ENCODE data around the gene L1CAM. TPM values are rescaled to one million over a fixed set of nuclear protein-coding genes. Genes with fewer than 3 reads are reported as not detected.

L1CAM gene
- total and polyA plus RNA-seq, 11 donors, result 0.99 to 11.0 (median 2.4) TPM

DNA sequence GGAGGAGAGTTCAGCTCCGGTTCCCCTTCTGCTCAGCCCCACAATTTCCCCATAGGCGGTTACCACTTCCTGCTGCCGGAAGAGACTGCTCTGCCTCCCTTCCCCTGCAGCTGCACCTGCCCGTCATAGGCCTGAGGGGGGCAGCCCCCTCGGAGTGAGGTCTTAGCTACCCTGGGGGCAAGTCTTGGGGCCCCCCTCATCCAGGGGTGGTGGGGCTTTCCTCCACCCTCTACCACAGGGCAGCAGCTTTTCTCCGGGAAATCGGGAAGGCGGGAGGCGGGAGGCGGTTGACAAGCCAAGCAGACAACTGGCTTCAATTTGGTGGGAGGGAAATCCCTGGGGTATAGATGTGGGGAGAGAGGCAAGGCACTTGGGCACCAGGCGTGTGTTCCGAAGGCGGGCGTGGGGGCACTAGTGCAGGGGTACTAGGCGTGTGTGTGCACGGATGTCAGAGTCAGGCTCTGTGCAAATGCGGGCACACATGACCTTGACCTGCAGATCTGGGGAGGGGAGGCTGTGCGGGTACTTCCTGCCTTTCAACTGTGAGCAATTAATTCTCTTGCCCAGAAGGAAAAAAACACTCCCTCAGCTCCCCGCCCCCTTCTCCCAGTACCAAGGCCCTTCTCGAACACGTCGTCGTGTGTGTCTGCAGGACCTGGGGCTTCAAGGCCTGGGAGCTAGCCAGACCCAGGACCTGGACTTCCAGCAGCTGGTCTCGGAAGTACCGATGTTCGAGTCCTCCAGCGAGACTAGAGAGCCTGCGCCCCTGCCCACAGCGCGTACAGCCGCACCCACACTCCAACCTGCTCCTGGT, 41.1 kb upstream of the L1CAM start:
- peaks cover 0 to 65% (median 25%) of the 10 kb centered on the region in 12 donors for H3K4me1 ChIP-seq
- peaks cover 0 to 17% (median 0%) of the 10 kb centered on the region in 9 donors for H3K27me3 ChIP-seq
- peak overlapping the region; percentile 22 to 82 (median 62) for H3K4me3 ChIP-seq
- H3K27ac ChIP-seq, result peak overlapping the region; percentile 92 to 100 (median 96)
- TF ChIP-seq POLR2A (IDR thresholded peaks at IDR 0.05), result no peak
- TF ChIP-seq, protein P1, sequence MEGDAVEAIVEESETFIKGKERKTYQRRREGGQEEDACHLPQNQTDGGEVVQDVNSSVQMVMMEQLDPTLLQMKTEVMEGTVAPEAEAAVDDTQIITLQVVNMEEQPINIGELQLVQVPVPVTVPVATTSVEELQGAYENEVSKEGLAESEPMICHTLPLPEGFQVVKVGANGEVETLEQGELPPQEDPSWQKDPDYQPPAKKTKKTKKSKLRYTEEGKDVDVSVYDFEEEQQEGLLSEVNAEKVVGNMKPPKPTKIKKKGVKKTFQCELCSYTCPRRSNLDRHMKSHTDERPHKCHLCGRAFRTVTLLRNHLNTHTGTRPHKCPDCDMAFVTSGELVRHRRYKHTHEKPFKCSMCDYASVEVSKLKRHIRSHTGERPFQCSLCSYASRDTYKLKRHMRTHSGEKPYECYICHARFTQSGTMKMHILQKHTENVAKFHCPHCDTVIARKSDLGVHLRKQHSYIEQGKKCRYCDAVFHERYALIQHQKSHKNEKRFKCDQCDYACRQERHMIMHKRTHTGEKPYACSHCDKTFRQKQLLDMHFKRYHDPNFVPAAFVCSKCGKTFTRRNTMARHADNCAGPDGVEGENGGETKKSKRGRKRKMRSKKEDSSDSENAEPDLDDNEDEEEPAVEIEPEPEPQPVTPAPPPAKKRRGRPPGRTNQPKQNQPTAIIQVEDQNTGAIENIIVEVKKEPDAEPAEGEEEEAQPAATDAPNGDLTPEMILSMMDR (IDR thresholded peaks at IDR 0.05), result no peak
- 10 to 40% (median 27%) methylated on average over 26 to 31 of the region's 31 CpGs for WGBS, 4 donors
- intact Hi-C loops (cut with DNase I), result loop anchor here in 4 of 10 donors (5.0 to 10.0 kb wide), 3 partner anchors 132 to 202 kb away; partner anchors contain the start of genes IDH3G (in 3 of the 4), SSR4 (in 3 of the 4), ABCD1 (in 1 of the 4) and BCAP31 (in 1 of the 4)
- H3K9me3 ChIP-seq, result no peaks in the 10 kb centered on the region
- H3K36me3 ChIP-seq, result peaks cover 0 to 28% (median 8%) of the 10 kb centered on the region in 9 donors
- ATAC-seq (peak in 3 of 4 donors; percentile 0 to 28 (median 1)), DNase-seq (peak; percentile 57 to 76 (median 66))

DNA sequence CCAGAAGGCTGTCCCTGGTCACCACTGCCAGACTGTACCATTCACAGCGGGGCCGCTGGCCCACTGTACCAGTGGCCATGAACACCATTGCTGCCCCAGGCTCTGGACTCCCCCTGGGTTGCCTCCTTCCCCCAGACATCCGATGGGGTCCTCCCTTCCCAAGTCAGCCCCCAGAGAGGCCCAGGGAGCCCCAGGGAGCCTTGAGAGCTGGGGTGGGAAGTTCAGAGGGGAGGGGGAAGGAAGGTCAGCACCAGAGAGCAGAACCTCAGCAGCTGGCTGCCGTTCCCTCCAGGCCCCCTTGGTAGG, 40.5 kb upstream of the L1CAM start:
- no peaks in the 10 kb centered on the region for H3K9me3 ChIP-seq
- TF ChIP-seq POLR2A (IDR thresholded peaks at IDR 0.05), result no peak
- TF ChIP-seq, protein P1 (IDR thresholded peaks at IDR 0.05), result no peak
- intact Hi-C loops (cut with DNase I), result loop anchor here in 4 of 10 donors (5.0 to 10.0 kb wide), 3 partner anchors 132 to 202 kb away; partner anchors contain the start of genes IDH3G (in 3 of the 4), SSR4 (in 3 of the 4), ABCD1 (in 1 of the 4) and BCAP31 (in 1 of the 4)
- DNase-seq (no peak), ATAC-seq (no peak)
- peaks cover 0 to 20% (median 0%) of the 10 kb centered on the region in 9 donors for H3K27me3 ChIP-seq
- peaks cover 0 to 71% (median 25%) of the 10 kb centered on the region in 12 donors for H3K4me1 ChIP-seq
- peaks cover 0 to 23% (median 4%) of the 10 kb centered on the region in 9 donors for H3K36me3 ChIP-seq
- peak overlapping the region in 10 of 12 donors; percentile 17 to 82 (median 51) for H3K4me3 ChIP-seq
- H3K27ac ChIP-seq, result peak overlapping the region; percentile 92 to 100 (median 96)
- 20 to 51% (median 37%) methylated on average over 1 to 4 of the region's 4 CpGs for WGBS, 4 donors

DNA sequence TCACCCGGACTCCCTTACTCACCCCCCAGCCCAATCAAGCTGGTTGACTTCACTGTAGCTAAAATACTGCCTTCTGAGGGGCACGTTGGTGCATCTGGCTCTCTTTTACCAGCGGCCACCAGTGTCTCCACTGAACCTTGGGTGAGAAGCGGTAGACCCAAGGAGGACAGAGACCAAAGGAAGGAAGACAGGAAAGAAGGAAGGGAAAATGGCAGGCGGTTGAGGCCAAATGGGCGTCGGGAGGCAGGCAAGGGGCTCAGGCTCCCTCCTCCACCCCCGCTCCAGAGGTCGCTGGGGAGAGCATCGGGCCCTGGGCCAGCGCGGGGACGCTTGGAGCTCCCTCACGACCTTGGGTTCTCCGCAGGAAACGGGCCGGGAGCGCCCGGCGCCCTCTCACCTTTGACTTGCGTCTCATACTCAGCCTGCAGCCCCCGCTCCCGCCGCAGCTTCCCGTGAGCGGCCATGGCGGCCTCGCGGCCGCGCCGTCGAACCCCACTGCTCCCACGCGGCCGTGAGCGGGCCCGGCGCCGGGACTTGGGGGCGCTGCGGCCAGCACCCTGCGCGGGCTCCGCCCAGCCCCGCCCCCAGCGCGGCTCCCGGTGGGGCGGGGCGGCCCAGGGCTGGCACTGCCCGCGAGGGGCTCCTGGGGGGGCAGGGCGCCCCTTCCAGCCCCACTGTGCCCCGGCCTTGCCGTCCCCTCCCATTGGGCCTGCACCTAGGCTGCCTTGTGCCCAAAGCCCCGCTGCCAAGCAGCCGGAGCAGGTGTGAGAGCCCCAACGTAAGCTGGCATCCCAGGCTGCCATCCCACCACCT, 40.0 kb upstream of the L1CAM start, which contains the start of gene ARHGAP4:
ARHGAP4 (minus strand) TSS at position 526 of the 813 bp plus-strand sequence; CDS start at position 464, 62 bp downstream.
- Histone ChIP-seq H3K27me3 (peaks cover 0 to 26% (median 0%) of the 10 kb centered on the region in 9 donors), H3K27ac (peak within 1 kb of the TSS; percentile 92 to 100 (median 96)), H3K4me3 (peak within 1 kb of the TSS in 10 of 12 donors; percentile 57 to 82 (median 64)), H3K36me3 (peaks cover 0 to 17% (median 0%) of the 10 kb centered on the region in 9 donors), H3K9me3 (no peaks in the 10 kb centered on the region), H3K4me1 (peaks cover 0 to 76% (median 26%) of the 10 kb centered on the region in 12 donors)
- ATAC-seq (no peak), DNase-seq (no peak)
- 12 to 48% (median 30%) methylated on average over 9 to 59 of the region's 59 CpGs for WGBS, 4 donors
- no peak for TF ChIP-seq POLR2A (IDR thresholded peaks at IDR 0.05)
- TF ChIP-seq, protein P1 (IDR thresholded peaks at IDR 0.05), result no peak
- intact Hi-C loops (cut with DNase I), result loop anchor here in 4 of 10 donors (5.0 to 10.0 kb wide), 3 partner anchors 131 to 201 kb away; partner anchors contain the start of genes IDH3G (in 3 of the 4), SSR4 (in 3 of the 4), ABCD1 (in 1 of the 4) and BCAP31 (in 1 of the 4)
